Dermis microvascular lymphatic vessel endothelial cell (primary cell): Measurements from ENCODE around the gene ELF3. TPM values are rescaled to one million over a fixed set of nuclear protein-coding genes. Genes with fewer than 3 reads are reported as not detected.
"Not testable (repeated sequence)": the region's sequence is repeated elsewhere in the genome, so short reads cannot be mapped to it uniquely, and the experiment has no call there.

ENCODE experiments used
- DNase-seq, 2 donors: peaks; one replicate each; pipeline versions ENCODE4 v3.0.0 to v3.0.0-alpha.2; 2010; ENCODE audit warnings: low read depth in 2 of 2
- total RNA-seq: library from RNA; depleted of rRNA; stranded (reverse); fragments of >200 nt; gene quantifications from 2 replicates; pipeline ENCODE4 v1.2.1, GENCODE V29; 2014

ELF3 gene
- total RNA-seq, 1 donor from 2014 or later: 0.13 TPM

GRCh38 chr1:202034683-202035462, 24.5 kb downstream of the ELF3 start:
- DNase-seq: no peak

GRCh38 chr1:202036595-202037387, 26.4 kb downstream of the ELF3 start:
- no peak for DNase-seq

GRCh38 chr1:202037706-202038296, 27.4 kb downstream of the ELF3 start:
- DNase-seq: no peak

GRCh38 chr1:202038688-202039346, 28.4 kb downstream of the ELF3 start:
- no peak for DNase-seq

GRCh38 chr1:202045705-202046104, 35.3 kb downstream of the ELF3 start:
- no peak for DNase-seq

GRCh38 chr1:202046227-202046626, 35.8 kb downstream of the ELF3 start:
- DNase-seq: no peak

GRCh38 chr1:202046748-202047708, 36.6 kb downstream of the ELF3 start:
- DNase-seq: no peak

GRCh38 chr1:202047977-202048376, 37.6 kb downstream of the ELF3 start:
- DNase-seq: no peak

- DNase-seq: no peak
These were observed 38.7 kb downstream of the ELF3 start for GRCh38 chr1:202049129-202049528.

- DNase-seq: no peak
These were observed 43.7 kb downstream of the ELF3 start for GRCh38 chr1:202054094-202054493.

GRCh38 chr1:202054673-202055072, 44.3 kb downstream of the ELF3 start:
- DNase-seq: not testable (repeated sequence)

- no peak for DNase-seq
These were observed 46.4 kb downstream of the ELF3 start for GRCh38 chr1:202056644-202057334.

GRCh38 chr1:202057335-202057704, 46.9 kb downstream of the ELF3 start:
- not testable (repeated sequence) for DNase-seq

- peak in 1 of 2 donors; percentile 37 for DNase-seq
These were observed 47.9 kb downstream of the ELF3 start for GRCh38 chr1:202058001-202058908.

GRCh38 chr1:202061055-202061454, 50.7 kb downstream of the ELF3 start:
- DNase-seq: no peak

- DNase-seq: not testable (repeated sequence)
These were observed 51.4 kb downstream of the ELF3 start for GRCh38 chr1:202061787-202062186.

GRCh38 chr1:202062636-202063035, 52.2 kb downstream of the ELF3 start:
- not testable (repeated sequence) for DNase-seq

- no peak for DNase-seq
These were observed 52.7 kb downstream of the ELF3 start for GRCh38 chr1:202063093-202063492.

- DNase-seq: not testable (repeated sequence)
These were observed 54.5 kb downstream of the ELF3 start for GRCh38 chr1:202064889-202065312.
